ENCODE results near the gene PAQR7. TPM values are rescaled to one million over a fixed set of nuclear protein-coding genes. Genes with fewer than 3 reads are reported as not detected.

Gene PAQR7
- total RNA-seq, 4 donors from 2014 or later, result 2.5 to 8.5 (median 6.4) TPM

DNA sequence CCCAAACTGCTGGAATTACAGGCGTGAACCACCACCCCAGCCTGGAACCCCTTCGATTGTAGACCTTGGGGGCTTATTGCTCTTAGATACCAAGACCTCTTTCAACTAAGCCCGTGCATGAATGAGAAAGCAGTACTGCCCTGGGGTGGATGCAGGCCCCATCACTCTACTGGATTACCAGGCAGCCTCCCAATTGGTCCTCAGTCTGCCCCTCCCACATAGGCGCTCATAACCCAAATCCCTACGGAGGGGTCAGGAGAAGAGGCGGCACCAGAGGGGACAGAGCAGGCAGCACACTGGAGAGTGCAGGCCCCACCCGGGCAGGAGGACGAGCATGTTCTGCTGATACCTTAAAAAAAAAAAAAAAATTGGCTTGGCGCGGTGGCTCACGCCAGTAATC, 43.1 kb upstream of the PAQR7 start:
- Histone ChIP-seq H3K4me3 (replicated peaks in 1 of 3) (no peak overlapping the region), H3K27me3 (no peaks in the 10 kb centered on the region), H3K9me3 (no peaks in the 10 kb centered on the region), H3K36me3 (no peaks in the 10 kb centered on the region), H3K27ac (no peak overlapping the region), H3K4me1 (peaks cover 0 to 10% of the 10 kb centered on the region in 2 donors)
- intact Hi-C loops (cut with DNase I), result no loop called here
- 86 to 91% methylated on average over 11 of the region's 11 CpGs for WGBS, 2 donors
- no peak for DNase-seq
- TF ChIP-seq, protein P1, sequence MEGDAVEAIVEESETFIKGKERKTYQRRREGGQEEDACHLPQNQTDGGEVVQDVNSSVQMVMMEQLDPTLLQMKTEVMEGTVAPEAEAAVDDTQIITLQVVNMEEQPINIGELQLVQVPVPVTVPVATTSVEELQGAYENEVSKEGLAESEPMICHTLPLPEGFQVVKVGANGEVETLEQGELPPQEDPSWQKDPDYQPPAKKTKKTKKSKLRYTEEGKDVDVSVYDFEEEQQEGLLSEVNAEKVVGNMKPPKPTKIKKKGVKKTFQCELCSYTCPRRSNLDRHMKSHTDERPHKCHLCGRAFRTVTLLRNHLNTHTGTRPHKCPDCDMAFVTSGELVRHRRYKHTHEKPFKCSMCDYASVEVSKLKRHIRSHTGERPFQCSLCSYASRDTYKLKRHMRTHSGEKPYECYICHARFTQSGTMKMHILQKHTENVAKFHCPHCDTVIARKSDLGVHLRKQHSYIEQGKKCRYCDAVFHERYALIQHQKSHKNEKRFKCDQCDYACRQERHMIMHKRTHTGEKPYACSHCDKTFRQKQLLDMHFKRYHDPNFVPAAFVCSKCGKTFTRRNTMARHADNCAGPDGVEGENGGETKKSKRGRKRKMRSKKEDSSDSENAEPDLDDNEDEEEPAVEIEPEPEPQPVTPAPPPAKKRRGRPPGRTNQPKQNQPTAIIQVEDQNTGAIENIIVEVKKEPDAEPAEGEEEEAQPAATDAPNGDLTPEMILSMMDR (IDR thresholded peaks at IDR 0.05), result no peak
- TF ChIP-seq POLR2A (IDR thresholded peaks at IDR 0.05), result no peak

DNA sequence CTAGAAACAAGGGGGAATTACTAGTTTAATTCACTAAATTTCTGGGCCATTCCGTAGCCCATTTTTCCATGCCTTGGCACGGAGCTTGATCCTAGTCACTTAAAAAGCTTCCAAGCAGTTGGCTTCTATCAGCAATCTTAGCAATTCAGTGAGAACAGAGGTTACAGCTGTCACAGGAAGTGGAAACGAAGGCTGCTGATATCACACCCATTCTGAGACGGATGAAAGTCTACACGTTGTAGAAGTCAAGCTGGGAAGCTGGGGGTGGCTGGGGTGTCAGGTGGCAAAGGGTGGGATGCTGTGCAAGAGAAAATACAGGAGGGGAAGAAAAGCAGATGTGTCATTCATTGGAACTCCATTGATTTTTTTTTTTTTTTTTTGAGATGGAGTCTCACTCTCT, 42.5 kb upstream of the PAQR7 start:
- 58 to 60% methylated on average over 5 of the region's 5 CpGs for WGBS, 2 donors
- Histone ChIP-seq H3K36me3 (no peaks in the 10 kb centered on the region), H3K9me3 (no peaks in the 10 kb centered on the region), H3K4me1 (peaks cover 0 to 6% of the 10 kb centered on the region in 2 donors), H3K27me3 (no peaks in the 10 kb centered on the region), H3K27ac (no peak overlapping the region), H3K4me3 (replicated peaks in 1 of 3) (no peak overlapping the region)
- DNase-seq, result no peak
- TF ChIP-seq, protein P1 (IDR thresholded peaks at IDR 0.05), result no peak
- no peak for TF ChIP-seq POLR2A (IDR thresholded peaks at IDR 0.05)
- intact Hi-C loops (cut with DNase I), result no loop called here

DNA sequence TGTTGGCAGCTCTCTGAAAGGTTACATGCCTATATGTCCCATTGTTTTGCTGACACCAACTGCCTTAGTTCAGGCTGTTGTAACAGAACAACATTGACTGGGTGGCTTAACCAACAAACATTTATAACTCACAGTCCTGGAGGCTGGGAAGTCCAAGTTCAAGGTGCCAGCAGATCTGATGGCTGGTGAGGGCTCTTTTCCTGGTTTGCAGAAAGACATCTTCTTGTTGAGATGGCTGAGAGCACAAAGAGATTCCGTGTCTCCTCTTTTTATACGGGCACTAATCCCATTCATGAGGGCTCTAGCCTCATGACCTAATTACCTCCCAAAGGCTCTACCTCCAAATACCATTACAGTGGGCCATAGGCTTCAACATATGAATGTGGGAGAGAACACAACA, 41.0 kb upstream of the PAQR7 start:
- no peaks in the 10 kb centered on the region for H3K4me1 ChIP-seq
- 92 to 93% methylated on average over 2 of the region's 2 CpGs for WGBS, 2 donors
- no peaks in the 10 kb centered on the region for H3K27me3 ChIP-seq
- no peaks in the 10 kb centered on the region for H3K36me3 ChIP-seq
- DNase-seq, result no peak
- no peak overlapping the region for H3K27ac ChIP-seq
- intact Hi-C loops (cut with DNase I), result no loop called here
- TF ChIP-seq, protein P1 (IDR thresholded peaks at IDR 0.05), result no peak
- TF ChIP-seq POLR2A (IDR thresholded peaks at IDR 0.05), result no peak
- no peak overlapping the region for H3K4me3 ChIP-seq (replicated peaks in 1 of 3)
- no peaks in the 10 kb centered on the region for H3K9me3 ChIP-seq

DNA sequence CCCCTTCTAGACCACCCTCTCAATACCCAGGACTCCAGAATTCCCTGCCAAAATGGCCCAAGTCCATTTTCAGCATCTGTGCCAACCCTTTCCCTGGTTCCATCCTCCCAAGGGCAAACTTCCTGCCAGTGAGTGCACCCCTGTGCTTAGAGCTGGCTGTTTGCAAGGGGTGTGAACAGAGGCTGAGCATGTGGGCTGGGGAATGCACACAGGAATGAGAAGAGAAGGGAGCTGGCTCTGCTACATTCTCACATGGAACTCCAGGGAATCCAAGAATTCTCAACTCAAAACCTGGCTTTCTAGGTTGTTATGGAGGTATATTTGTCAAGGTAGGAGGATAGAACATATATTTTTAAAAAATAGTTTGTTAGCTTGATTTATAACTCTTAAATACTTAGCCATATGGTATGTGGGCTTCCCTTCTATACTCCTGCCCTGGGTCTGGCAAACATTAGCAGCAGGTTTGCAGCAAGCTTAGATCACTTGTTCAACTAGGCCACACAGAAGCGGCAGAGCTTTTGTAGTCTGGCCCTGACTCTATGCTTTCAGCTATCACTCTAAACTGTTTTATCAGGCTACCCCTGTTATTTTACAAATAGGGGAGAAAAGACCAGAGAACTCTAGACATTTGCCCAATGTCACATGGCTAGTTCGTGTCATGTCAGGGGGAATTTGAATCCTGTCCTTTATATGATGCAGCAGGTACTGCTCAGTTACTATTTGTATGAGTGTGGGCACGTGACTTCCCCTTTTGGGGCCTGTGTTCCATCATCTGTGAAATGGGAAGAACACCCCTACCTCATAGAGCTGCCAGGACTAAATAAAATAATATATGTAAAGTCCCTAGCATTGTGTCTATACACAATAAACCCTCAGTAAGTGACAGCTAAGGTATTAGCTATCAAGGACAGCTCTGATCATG, 38.8 kb upstream of the PAQR7 start:
- Histone ChIP-seq H3K4me3 (replicated peaks in 1 of 3) (no peak overlapping the region), H3K27me3 (no peaks in the 10 kb centered on the region), H3K4me1 (no peaks in the 10 kb centered on the region), H3K27ac (no peak overlapping the region), H3K36me3 (no peaks in the 10 kb centered on the region), H3K9me3 (no peaks in the 10 kb centered on the region)
- intact Hi-C loops (cut with DNase I), result no loop called here
- 89 to 93% methylated on average over 3 of the region's 3 CpGs for WGBS, 2 donors
- DNase-seq, result no peak
- TF ChIP-seq, protein P1 (IDR thresholded peaks at IDR 0.05), result no peak
- no peak for TF ChIP-seq POLR2A (IDR thresholded peaks at IDR 0.05)

DNA sequence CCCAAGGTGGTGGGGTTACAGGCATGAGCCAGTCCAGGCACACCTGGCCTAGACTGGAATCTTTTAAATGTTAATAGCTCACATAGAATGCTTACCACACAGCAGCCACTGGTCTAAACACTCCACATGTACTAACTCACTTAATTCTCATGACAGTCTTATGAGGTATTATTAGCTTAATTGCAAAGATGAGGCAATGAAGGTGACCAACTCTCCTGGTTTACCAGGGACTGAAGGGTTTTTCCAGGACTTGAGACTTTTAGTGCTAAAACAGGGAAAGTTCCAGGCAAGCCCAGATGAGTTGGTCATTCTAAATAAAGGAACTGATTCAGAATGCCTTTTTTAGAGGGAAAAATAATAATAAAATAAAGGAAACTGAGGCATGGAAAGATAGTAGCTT, 37.7 kb upstream of the PAQR7 start:
- H3K27ac ChIP-seq, result no peak overlapping the region
- TF ChIP-seq, protein P1 (IDR thresholded peaks at IDR 0.05), result no peak
- TF ChIP-seq POLR2A (IDR thresholded peaks at IDR 0.05), result no peak
- intact Hi-C loops (cut with DNase I), result no loop called here

More for the DNA sequence above, 37.7 kb upstream of the PAQR7 start:
- no peak overlapping the region for H3K4me3 ChIP-seq (replicated peaks in 1 of 3)
- no peak for DNase-seq
- no peaks in the 10 kb centered on the region for H3K27me3 ChIP-seq
- H3K9me3 ChIP-seq, result no peaks in the 10 kb centered on the region
- no peaks in the 10 kb centered on the region for H3K4me1 ChIP-seq
- H3K36me3 ChIP-seq, result no peaks in the 10 kb centered on the region

All from thyroid gland (tissue), 4 donors.